ENCODE measurements around the gene ZSCAN9. TPM values are rescaled to one million over a fixed set of nuclear protein-coding genes. Genes with fewer than 3 reads are reported as not detected.

The ZSCAN9 gene
- total and polyA plus RNA-seq, 2 of the 13 experiments (the other 11 are each of a cell fraction or from before 2014, with no cell fraction given): 14.6 to 17.8 TPM

DNA sequence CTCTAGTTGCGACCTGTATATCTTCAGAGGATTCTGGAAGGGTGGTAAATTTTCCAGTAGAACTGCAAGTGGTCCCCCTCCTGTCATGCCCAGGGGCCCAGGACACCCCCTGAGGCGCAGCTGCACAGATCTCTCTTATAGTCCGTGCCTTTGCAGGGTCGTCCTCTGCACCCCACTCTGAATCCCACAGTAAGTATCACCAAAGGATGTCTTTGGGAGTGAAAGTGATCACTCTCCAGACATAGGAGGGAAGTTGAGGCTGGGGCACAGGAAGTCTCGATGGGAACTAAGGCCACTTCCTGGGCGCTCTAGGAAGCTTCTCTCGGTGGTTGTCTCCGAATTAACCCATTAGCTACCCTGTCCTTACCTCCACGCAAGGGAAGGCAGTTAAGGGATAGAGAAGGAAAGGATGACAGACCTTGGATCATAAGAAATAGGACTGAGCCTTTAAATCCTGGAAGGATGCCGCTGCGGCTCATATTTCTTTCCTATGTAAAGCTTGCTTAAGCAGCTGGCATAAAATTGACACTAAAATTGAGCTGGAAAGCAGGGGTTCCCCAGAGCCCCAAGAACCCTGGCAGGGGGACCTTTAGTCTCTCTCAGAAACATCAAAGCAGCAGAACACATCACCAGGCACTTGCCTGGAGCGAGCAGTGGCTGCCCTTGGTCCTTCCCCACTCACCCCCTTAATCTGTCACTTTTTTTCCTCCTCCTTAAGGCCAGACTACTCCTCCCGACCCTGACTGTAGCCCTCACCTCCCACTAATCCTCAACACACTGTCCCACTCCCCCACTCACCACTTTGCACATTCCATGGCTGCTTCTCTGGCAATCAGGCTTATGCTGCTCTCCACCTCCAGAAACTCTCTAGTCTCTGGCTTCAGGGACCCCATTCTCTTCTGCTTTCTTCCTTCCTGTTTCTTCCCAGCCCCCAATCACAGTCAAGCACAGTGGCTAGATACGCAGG is 27.2 kb downstream of the ZSCAN9 start, which contains the start of gene ZKSCAN4 (continued):
- TF ChIP-seq PBX2 (CRISPR knock-in tag; IDR thresholded peaks at IDR 0.05) (no peak), RBM22 (optimal IDR thresholded peaks at IDR 0.05; ENCODE audit: low read length) (no peak), SP5 (CRISPR knock-in tag; IDR thresholded peaks at IDR 0.05; ENCODE audit: borderline replicate concordance, low read depth) (peak; percentile 42; the same call in 1 of the 2 replicates), ZNF138 (CRISPR knock-in tag; IDR thresholded peaks at IDR 0.05; ENCODE audit: low read depth) (no peak), STAG1 (CRISPR knock-in tag; IDR thresholded peaks at IDR 0.05) (peak; percentile 23; the same call in 1 of the 2 replicates), SCMH1 (CRISPR knock-in tag; IDR thresholded peaks at IDR 0.05; ENCODE audit: borderline replicate concordance) (no peak), RAD21 (CRISPR knock-in tag; IDR thresholded peaks at IDR 0.05) (no peak; the same call in 1 of the 2 replicates), ZSCAN20 (CRISPR knock-in tag; IDR thresholded peaks at IDR 0.05; ENCODE audit: borderline replicate concordance) (no peak), ISL2 (CRISPR knock-in tag; IDR thresholded peaks at IDR 0.05) (0 out of 2 replicates have a peak, but pooled peaks have one; percentile 31), FIP1L1 (IDR thresholded peaks at IDR 0.05; ENCODE audit: borderline replicate concordance, insufficient read depth, low read depth, low read length) (no peak), ZBTB33 (CRISPR knock-in tag; IDR thresholded peaks at IDR 0.05) (no peak), SAFB2 (CRISPR knock-in tag; IDR thresholded peaks at IDR 0.05; ENCODE audit: borderline replicate concordance, low read depth) (no peak), NCOA1 (CRISPR knock-in tag; IDR thresholded peaks at IDR 0.05) (0 out of 2 replicates have a peak, but pooled peaks have one; percentile 76), ZNF512 (CRISPR knock-in tag; IDR thresholded peaks at IDR 0.05) (0 out of 2 replicates have a peak, but pooled peaks have one; percentile 63), NKX3-1 (CRISPR knock-in tag; IDR thresholded peaks at IDR 0.05) (no peak), POLR2AphosphoS5 (IDR thresholded peaks at IDR 0.05; ENCODE audit: low read depth, low read length) (peak; percentile 87), HNRNPL (IDR thresholded peaks at IDR 0.05; ENCODE audit: low read depth, low read length) (no peak)
- TF ChIP-seq, protein P1, sequence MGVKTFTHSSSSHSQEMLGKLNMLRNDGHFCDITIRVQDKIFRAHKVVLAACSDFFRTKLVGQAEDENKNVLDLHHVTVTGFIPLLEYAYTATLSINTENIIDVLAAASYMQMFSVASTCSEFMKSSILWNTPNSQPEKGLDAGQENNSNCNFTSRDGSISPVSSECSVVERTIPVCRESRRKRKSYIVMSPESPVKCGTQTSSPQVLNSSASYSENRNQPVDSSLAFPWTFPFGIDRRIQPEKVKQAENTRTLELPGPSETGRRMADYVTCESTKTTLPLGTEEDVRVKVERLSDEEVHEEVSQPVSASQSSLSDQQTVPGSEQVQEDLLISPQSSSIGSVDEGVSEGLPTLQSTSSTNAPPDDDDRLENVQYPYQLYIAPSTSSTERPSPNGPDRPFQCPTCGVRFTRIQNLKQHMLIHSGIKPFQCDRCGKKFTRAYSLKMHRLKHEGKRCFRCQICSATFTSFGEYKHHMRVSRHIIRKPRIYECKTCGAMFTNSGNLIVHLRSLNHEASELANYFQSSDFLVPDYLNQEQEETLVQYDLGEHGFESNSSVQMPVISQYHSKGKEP (CRISPR knock-in tag; IDR thresholded peaks at IDR 0.05): peak; percentile 81
- TF ChIP-seq, protein P2, sequence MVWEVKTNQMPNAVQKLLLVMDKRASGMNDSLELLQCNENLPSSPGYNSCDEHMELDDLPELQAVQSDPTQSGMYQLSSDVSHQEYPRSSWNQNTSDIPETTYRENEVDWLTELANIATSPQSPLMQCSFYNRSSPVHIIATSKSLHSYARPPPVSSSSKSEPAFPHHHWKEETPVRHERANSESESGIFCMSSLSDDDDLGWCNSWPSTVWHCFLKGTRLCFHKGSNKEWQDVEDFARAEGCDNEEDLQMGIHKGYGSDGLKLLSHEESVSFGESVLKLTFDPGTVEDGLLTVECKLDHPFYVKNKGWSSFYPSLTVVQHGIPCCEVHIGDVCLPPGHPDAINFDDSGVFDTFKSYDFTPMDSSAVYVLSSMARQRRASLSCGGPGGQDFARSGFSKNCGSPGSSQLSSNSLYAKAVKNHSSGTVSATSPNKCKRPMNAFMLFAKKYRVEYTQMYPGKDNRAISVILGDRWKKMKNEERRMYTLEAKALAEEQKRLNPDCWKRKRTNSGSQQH (CRISPR knock-in tag; IDR thresholded peaks at IDR 0.05; ENCODE audit: low read depth): peak; percentile 96
- TF ChIP-seq, protein P3, sequence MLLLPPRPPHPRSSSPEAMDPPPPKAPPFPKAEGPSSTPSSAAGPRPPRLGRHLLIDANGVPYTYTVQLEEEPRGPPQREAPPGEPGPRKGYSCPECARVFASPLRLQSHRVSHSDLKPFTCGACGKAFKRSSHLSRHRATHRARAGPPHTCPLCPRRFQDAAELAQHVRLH (CRISPR knock-in tag; IDR thresholded peaks at IDR 0.05; ENCODE audit: borderline replicate concordance, low read depth): peak; percentile 50; the same call in 1 of the 2 replicates
